Kidney tubule cell (primary cell): ENCODE data around the gene CUEDC2.
A peak's percentile ranks its signal among the peaks of the same experiment; 100 is the strongest.

Experiments
- DNase-seq: peaks from one replicate; pipeline ENCODE4 v3.0.0-alpha.2; 2018; ENCODE audit warnings: low spot score

Gene CUEDC2

GRCh38 chr10:102396730-102397151, 35.6 kb downstream of the CUEDC2 start:
- no peak for DNase-seq

- no peak for DNase-seq
Measured at GRCh38 chr10:102396317-102396650, 36.1 kb downstream of the CUEDC2 start.

GRCh38 chr10:102395400-102396316, 36.7 kb downstream of the CUEDC2 start, which contains the start of gene NFKB2:
TSS of gene NFKB2 (plus strand) at chr10:102395705. CDS start at chr10:102395960, 255 bp downstream.
- peak; percentile 91 for DNase-seq

- no peak for DNase-seq
Measured at GRCh38 chr10:102394801-102395399, 37.5 kb downstream of the CUEDC2 start.

GRCh38 chr10:102394079-102394800, 38.1 kb downstream of the CUEDC2 start:
- peak; percentile 97 for DNase-seq

- no peak for DNase-seq
Measured at GRCh38 chr10:102393411-102394078, 38.8 kb downstream of the CUEDC2 start.

GRCh38 chr10:102392306-102392705, 40.1 kb downstream of the CUEDC2 start:
- no peak for DNase-seq

- peak; percentile 51 for DNase-seq
Measured at GRCh38 chr10:102389894-102390293, 42.5 kb downstream of the CUEDC2 start.

- DNase-seq: no peak
Measured at GRCh38 chr10:102384606-102385429, 47.6 kb downstream of the CUEDC2 start.

GRCh38 chr10:102384053-102384452, 48.3 kb downstream of the CUEDC2 start:
- no peak for DNase-seq

- DNase-seq: no peak
Measured at GRCh38 chr10:102382871-102383270, 49.5 kb downstream of the CUEDC2 start.

GRCh38 chr10:102381983-102382382, 50.4 kb downstream of the CUEDC2 start:
- DNase-seq: no peak

- no peak for DNase-seq
Measured at GRCh38 chr10:102379383-102379782, 53.0 kb downstream of the CUEDC2 start.

GRCh38 chr10:102376901-102377300, 55.5 kb downstream of the CUEDC2 start:
- DNase-seq: no peak

GRCh38 chr10:102375867-102376266, 56.5 kb downstream of the CUEDC2 start:
- DNase-seq: no peak

- no peak for DNase-seq
Measured at GRCh38 chr10:102375250-102375649, 57.1 kb downstream of the CUEDC2 start.
